B cell (primary cell): ENCODE results near the gene C5orf34. TPM values are rescaled to one million over a fixed set of nuclear protein-coding genes. Genes with fewer than 3 reads are reported as not detected.

Experiments
- ATAC-seq: fragments of 200-7000 bp; cut with Tn5 transposase; one replicate; pipeline ENCODE4 v1.10.0; 2021; ENCODE audit warnings: low read depth, mild to moderate bottlenecking, moderate number of reproducible peaks, moderate library complexity
- CTCF ChIA-PET: fragments of 350-600 bp; sonication (Branson Sonifier 250); formaldehyde crosslinking; loops from one replicate; lab custom pipeline; 2021; ENCODE audit warnings: antibody characterized with exemption, inconsistent platforms; lab: Charles Lee
- POLR2A ChIA-PET: fragments of 350-600 bp; sonication (Branson Sonifier 250); formaldehyde crosslinking; loops from one replicate; lab custom pipeline; 2021; ENCODE audit warnings: antibody characterized with exemption; lab: Charles Lee
- DNase-seq: peaks from one replicate; pipeline ENCODE4 v3.0.0; 2013
- H2AFZ ChIP-seq: 2 replicates; pipeline ENCODE4 v1.6.1; 2012; ENCODE audit warnings: mild to moderate bottlenecking, low read depth, low read length; ENCODE audit not compliant: insufficient read depth, poor library complexity, severe bottlenecking
- H3K27ac ChIP-seq, 2 donors: 1 replicate in 1 of 2; 2 replicates in 1 of 2; pipeline ENCODE4 v1.5.1; 2012 to 2013; ENCODE audit warnings: low read length in 2 of 2, mild to moderate bottlenecking in 2 of 2, moderate library complexity in 1 of 2
- H3K27me3 ChIP-seq, 4 experiments: fragments of 200-600 bp in 1 of 4; sonication (generic) in 1 of 4; replicated peaks in 1 of 4; 1 replicate in 2 of 4; 2 replicates in 2 of 4; pipeline versions ENCODE4 v1.6.1 to v1.7.0; 2013 to 2016; ENCODE audit warnings: low read length in 3 of 4, mild to moderate bottlenecking in 2 of 4, mixed read lengths in 1 of 4, moderate library complexity in 1 of 4; ENCODE audit not compliant: insufficient read depth in 4 of 4, control insufficient read depth in 3 of 4; ENCODE audit errors: control extremely low read depth in 1 of 4
- H3K36me3 ChIP-seq, 2 experiments: replicated peaks in 1 of 2; 1 replicate in 1 of 2; 2 replicates in 1 of 2; pipeline versions ENCODE4 v1.6.1 to v1.7.1; 2013; ENCODE audit warnings: low read length in 1 of 2; ENCODE audit not compliant: insufficient read depth in 2 of 2, control insufficient read depth in 1 of 2; ENCODE audit errors: control extremely low read depth in 1 of 2, extremely low read depth in 1 of 2
- H3K4me1 ChIP-seq, 2 donors: fragments of 200-600 bp in 1 of 2; sonication (generic) in 1 of 2; 1 replicate in 1 of 2; 2 replicates in 1 of 2; pipeline versions ENCODE4 v1.5.1 to v1.6.1; 2013 to 2017; ENCODE audit warnings: low read length in 2 of 2; ENCODE audit not compliant: control insufficient read depth in 2 of 2, insufficient read depth in 2 of 2
- H3K4me2 ChIP-seq: replicated peaks from 2 replicates; pipeline ENCODE3; 2012; ENCODE audit warnings: mild to moderate bottlenecking, low read depth, low read length; ENCODE audit not compliant: poor library complexity, severe bottlenecking
- H3K4me3 ChIP-seq, 5 experiments: fragments of 200-600 bp in 1 of 5; sonication (generic) in 1 of 5; 1 replicate in 3 of 5; 2 replicates in 2 of 5; pipeline versions ENCODE4 v1.5.1 to v1.7.0; 2011 to 2016; ENCODE audit warnings: low read length in 4 of 5, mild to moderate bottlenecking in 4 of 5, low read depth in 2 of 5, control low read depth in 1 of 5, moderate library complexity in 1 of 5; ENCODE audit not compliant: insufficient read depth in 1 of 5; ENCODE audit errors: control extremely low read depth in 1 of 5, extremely low read depth in 1 of 5
- H3K79me2 ChIP-seq: fragments of 200-600 bp; sonication (generic); one replicate; pipeline ENCODE4 v1.6.0; 2016; ENCODE audit warnings: low read length; ENCODE audit not compliant: control insufficient read depth, insufficient read depth
- H3K9ac ChIP-seq: fragments of 200-600 bp; sonication (generic); 2 replicates; pipeline ENCODE4 v1.6.1; 2017; ENCODE audit warnings: mild to moderate bottlenecking, low read length, moderate library complexity
- H3K9me3 ChIP-seq, 3 donors: one replicate each; pipeline versions ENCODE4 v1.6.1 to v1.7.1; 2013; ENCODE audit warnings: low read length in 2 of 3; ENCODE audit not compliant: control insufficient read depth in 2 of 3, insufficient read depth in 1 of 3; ENCODE audit errors: control extremely low read depth in 1 of 3
- H4K20me1 ChIP-seq: 2 replicates; pipeline ENCODE4 v1.6.0; 2012; ENCODE audit warnings: mild to moderate bottlenecking, low read length; ENCODE audit not compliant: insufficient read depth, control insufficient read depth, poor library complexity, severe bottlenecking
- H3K27ac Mint-ChIP-seq: one replicate; pipeline ENCODE4 v1.8.0; 2021; ENCODE audit warnings: mixed read lengths
- H3K27me3 Mint-ChIP-seq: one replicate; pipeline ENCODE4 v1.8.0; 2021; ENCODE audit warnings: mixed read lengths
- H3K4me1 Mint-ChIP-seq: one replicate; pipeline ENCODE4 v1.8.0; 2021; ENCODE audit warnings: mixed read lengths
- H3K4me3 Mint-ChIP-seq: one replicate; pipeline ENCODE4 v1.8.0; 2021; ENCODE audit warnings: mixed read lengths
- H3K9me3 Mint-ChIP-seq: one replicate; pipeline ENCODE4 v1.8.0; 2022; ENCODE audit warnings: mixed read lengths; ENCODE audit not compliant: insufficient read depth
- CTCF ChIP-seq: fragments of 200-600 bp; IDR thresholded peaks from one replicate; pipeline ENCODE4 v1.8.0; 2022; ENCODE audit warnings: antibody characterized with exemption, mild to moderate bottlenecking
- EZH2 ChIP-seq: IDR thresholded peaks from 2 replicates; pipeline ENCODE4 v1.6.1; 2012; ENCODE audit warnings: borderline replicate concordance, low read depth, mild to moderate bottlenecking, moderate library complexity, low read length; ENCODE audit not compliant: insufficient read depth, poor library complexity, severe bottlenecking
- WGBS: methylation state at CpG from one replicate; pipeline ENCODE4 v1.1.5; 2013; ENCODE audit warnings: missing lambda C conversion rate; ENCODE audit not compliant: insufficient coverage; 5-methylcytosine and 5-hydroxymethylcytosine counted together
- intact Hi-C: fragments of 100-400 bp; cut with micrococcal nuclease; formaldehyde crosslinking; loops from one replicate; pipeline ENCODE4 v1.10.0; 2022
- polyA plus RNA-seq: library from polyadenylated mRNA; depleted of rRNA; stranded (reverse); fragments of >200 nt; gene quantifications from 2 replicates; pipeline ENCODE4 v1.2.3, GENCODE V29; 2012
- total RNA-seq, 2 donors: library from RNA; stranded (reverse); fragments of 120-200 nt in 1 of 2; gene quantifications; 1 replicate in 1 of 2; 2 replicates in 1 of 2; pipeline versions ENCODE4 v1.2.3 to v1.2.4, GENCODE V29; 2013 to 2022

Gene C5orf34
- total and polyA plus RNA-seq, 2 donors (not counting 1 experiment from before 2014, with no cell fraction given) = 2.6 to 5.5 TPM

GRCh38 chr5:43536972-43537371, 22.0 kb upstream of the C5orf34 start:
- H3K27ac Mint-ChIP-seq = no peak overlapping the region
- Histone ChIP-seq H3K27ac (no peak overlapping the region), H3K79me2 (peaks cover 3% of the 10 kb centered on the region), H2AFZ (no peak overlapping the region), H3K4me1 (no peaks in the 10 kb centered on the region), H3K4me3 (no peak overlapping the region), H3K36me3 (peaks cover 13 to 77% of the 10 kb centered on the region in 2 experiments), H3K9ac (no peak overlapping the region), H3K9me3 (no peaks in the 10 kb centered on the region), H3K4me2 (no peak overlapping the region), H3K27me3 (no peaks in the 10 kb centered on the region), H4K20me1 (peaks cover 15% of the 10 kb centered on the region)
- intact Hi-C loops = no loop called here
- H3K9me3 Mint-ChIP-seq = no peaks in the 10 kb centered on the region
- H3K4me1 Mint-ChIP-seq = peaks cover 3% of the 10 kb centered on the region
- H3K4me3 Mint-ChIP-seq = no peak overlapping the region
- no peak for TF ChIP-seq CTCF
- no peak for TF ChIP-seq EZH2
- ChIA-PET CTCF (no interaction called here), POLR2A (no interaction called here)
- ATAC-seq = no peak
- no peaks in the 10 kb centered on the region for H3K27me3 Mint-ChIP-seq
- no peak for DNase-seq

- Histone ChIP-seq H3K9me3 (no peaks in the 10 kb centered on the region), H3K4me1 (no peaks in the 10 kb centered on the region), H4K20me1 (peaks cover 7% of the 10 kb centered on the region), H3K79me2 (no peaks in the 10 kb centered on the region), H3K27ac (no peak overlapping the region), H3K4me2 (no peak overlapping the region), H3K4me3 (no peak overlapping the region), H2AFZ (no peak overlapping the region), H3K27me3 (no peaks in the 10 kb centered on the region), H3K9ac (no peak overlapping the region), H3K36me3 (peaks cover 17 to 76% of the 10 kb centered on the region in 2 experiments)
- intact Hi-C loops = no loop called here
- ATAC-seq = no peak
- no peak overlapping the region for H3K4me3 Mint-ChIP-seq
- no peaks in the 10 kb centered on the region for H3K9me3 Mint-ChIP-seq
- H3K4me1 Mint-ChIP-seq = peaks cover 2% of the 10 kb centered on the region
- TF ChIP-seq EZH2 (no peak), CTCF (no peak)
- WGBS = no CpG with 5 or more reads among the region's 2 CpGs
- no peaks in the 10 kb centered on the region for H3K27me3 Mint-ChIP-seq
- ChIA-PET POLR2A (no interaction called here), CTCF (no interaction called here)
- DNase-seq = no peak
- no peak overlapping the region for H3K27ac Mint-ChIP-seq
Measured at GRCh38 chr5:43533646-43534045, 18.7 kb upstream of the C5orf34 start.
